GM19025 (cell line): ENCODE results near the gene TMEM184B.

Experiments
- ATAC-seq: cut with Tn5 transposase; IDR thresholded peaks from one replicate; pipeline ENCODE4 v1.9.1; 2021; ENCODE audit warnings: mild to moderate bottlenecking, low read depth, moderate library complexity; ENCODE audit not compliant: unreplicated experiment

The TMEM184B gene

GRCh38 chr22:38272373-38273134 is at the start of gene TMEM184B:
TMEM184B (minus strand) TSS chr22:38273010; CDS start chr22:38247961, 25,049 bp downstream.
- peak; percentile 74 for ATAC-seq

GRCh38 chr22:38320605-38321402 is 48.0 kb upstream of the TMEM184B start:
- no peak for ATAC-seq

GRCh38 chr22:38318792-38319773 is 46.3 kb upstream of the TMEM184B start:
- no peak for ATAC-seq

- no peak for ATAC-seq
Measured at GRCh38 chr22:38317995-38318715, 45.3 kb upstream of the TMEM184B start.

- ATAC-seq = no peak
Measured at GRCh38 chr22:38317122-38317994, 44.5 kb upstream of the TMEM184B start, which contains the start of gene CSNK1E. CSNK1E (minus strand) TSS chr22:38317433; CDS start chr22:38314157, 3,276 bp downstream.

- no peak for ATAC-seq
Measured at GRCh38 chr22:38316364-38317121, 43.7 kb upstream of the TMEM184B start.

- ATAC-seq = no peak
Measured at GRCh38 chr22:38315823-38316363, 43.1 kb upstream of the TMEM184B start.

- no peak for ATAC-seq
Measured at GRCh38 chr22:38314933-38315822, 42.4 kb upstream of the TMEM184B start.

GRCh38 chr22:38314051-38314932 is 41.5 kb upstream of the TMEM184B start:
- no peak for ATAC-seq

- no peak for ATAC-seq
Measured at GRCh38 chr22:38313384-38313955, 40.7 kb upstream of the TMEM184B start.

GRCh38 chr22:38312261-38312800 is 39.5 kb upstream of the TMEM184B start:
- no peak for ATAC-seq

- no peak for ATAC-seq
Measured at GRCh38 chr22:38311323-38311620, 38.5 kb upstream of the TMEM184B start.

GRCh38 chr22:38310518-38311322 is 37.9 kb upstream of the TMEM184B start:
- ATAC-seq = no peak

- ATAC-seq = no peak
Measured at GRCh38 chr22:38309614-38310517, 37.1 kb upstream of the TMEM184B start.
